ENCODE results near the gene FBRSL1. TPM values are rescaled to one million over a fixed set of nuclear protein-coding genes. Genes with fewer than 3 reads are reported as not detected.
A peak's percentile ranks its signal among the peaks of the same experiment; 100 is the strongest.

Gene FBRSL1
- total RNA-seq, 4 donors from 2014 or later, result 23.3 to 306 (median 49.7) TPM

GRCh38 chr12:132517740-132518100 lies 27.8 kb downstream of the FBRSL1 start:
- Histone ChIP-seq H3K4me3 (no peak overlapping the region), H3K27ac (no peak overlapping the region), H3K27me3 (no peaks in the 10 kb centered on the region), H3K4me1 (peaks cover 0 to 10% (median 9%) of the 10 kb centered on the region in 4 donors), H3K36me3 (no peaks in the 10 kb centered on the region), H3K9me3 (no peaks in the 10 kb centered on the region)
- WGBS, 2 donors (ENCODE audit: low coverage in 1 of 2), result 88 to 100% methylated on average over 1 to 10 of the region's 10 CpGs
- TF ChIP-seq, protein P1, sequence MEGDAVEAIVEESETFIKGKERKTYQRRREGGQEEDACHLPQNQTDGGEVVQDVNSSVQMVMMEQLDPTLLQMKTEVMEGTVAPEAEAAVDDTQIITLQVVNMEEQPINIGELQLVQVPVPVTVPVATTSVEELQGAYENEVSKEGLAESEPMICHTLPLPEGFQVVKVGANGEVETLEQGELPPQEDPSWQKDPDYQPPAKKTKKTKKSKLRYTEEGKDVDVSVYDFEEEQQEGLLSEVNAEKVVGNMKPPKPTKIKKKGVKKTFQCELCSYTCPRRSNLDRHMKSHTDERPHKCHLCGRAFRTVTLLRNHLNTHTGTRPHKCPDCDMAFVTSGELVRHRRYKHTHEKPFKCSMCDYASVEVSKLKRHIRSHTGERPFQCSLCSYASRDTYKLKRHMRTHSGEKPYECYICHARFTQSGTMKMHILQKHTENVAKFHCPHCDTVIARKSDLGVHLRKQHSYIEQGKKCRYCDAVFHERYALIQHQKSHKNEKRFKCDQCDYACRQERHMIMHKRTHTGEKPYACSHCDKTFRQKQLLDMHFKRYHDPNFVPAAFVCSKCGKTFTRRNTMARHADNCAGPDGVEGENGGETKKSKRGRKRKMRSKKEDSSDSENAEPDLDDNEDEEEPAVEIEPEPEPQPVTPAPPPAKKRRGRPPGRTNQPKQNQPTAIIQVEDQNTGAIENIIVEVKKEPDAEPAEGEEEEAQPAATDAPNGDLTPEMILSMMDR (IDR thresholded peaks at IDR 0.05), result no peak
- TF ChIP-seq EP300 (IDR thresholded peaks at IDR 0.05; ENCODE audit: low read depth), result no peak
- no peak for TF ChIP-seq POLR2AphosphoS5 (IDR thresholded peaks at IDR 0.05)
- TF ChIP-seq POLR2A (IDR thresholded peaks at IDR 0.05), result no peak
- intact Hi-C loops (cut with DNase I; ENCODE audit: low total_unique reads) (no loop called here), in situ Hi-C loops (cut with MboI; ENCODE audit: low pct_ligation_motif_present in 1 of 4, low pct_unique_long_range_greater_than_20kb in 1 of 4, low sequenced_read_pairs in 3 of 4) (loop anchor here in 2 of 4 donors (25.0 kb wide), 1 partner anchor 105 kb away; no protein-coding TSS in a partner anchor)
- DNase-seq, result no peak

- no peak overlapping the region for H3K27ac ChIP-seq
These were observed 28.5 kb downstream of the FBRSL1 start for GRCh38 chr12:132518354-132518992.

GRCh38 chr12:132520421-132521199 lies 30.7 kb downstream of the FBRSL1 start:
- no peak overlapping the region for H3K4me3 ChIP-seq
- in situ Hi-C loops (cut with MboI; ENCODE audit: low pct_ligation_motif_present in 1 of 4, low pct_unique_long_range_greater_than_20kb in 1 of 4, low sequenced_read_pairs in 3 of 4) (loop anchor here in 2 of 4 donors (25.0 kb wide), 1 partner anchor 108 kb away; no protein-coding TSS in a partner anchor), intact Hi-C loops (cut with DNase I; ENCODE audit: low total_unique reads) (loop anchor here (10.0 kb wide), 1 partner anchor 106 kb away; no protein-coding TSS in a partner anchor)
- peaks cover 0 to 10% (median 9%) of the 10 kb centered on the region in 4 donors for H3K4me1 ChIP-seq
- H3K27me3 ChIP-seq, result no peaks in the 10 kb centered on the region
- no peak for TF ChIP-seq EP300 (IDR thresholded peaks at IDR 0.05; ENCODE audit: low read depth)
- TF ChIP-seq POLR2A (IDR thresholded peaks at IDR 0.05), result no peak
- no peak for TF ChIP-seq POLR2AphosphoS5 (IDR thresholded peaks at IDR 0.05)
- TF ChIP-seq, protein P1 (IDR thresholded peaks at IDR 0.05), result no peak
- peak; percentile 25 for DNase-seq
- 59% methylated on average over 15 of the region's 17 CpGs; no CpG with 5 or more reads in 1 of the 2 donors for WGBS, 2 donors (ENCODE audit: low coverage in 1 of 2)
- H3K36me3 ChIP-seq, result no peaks in the 10 kb centered on the region
- no peaks in the 10 kb centered on the region for H3K9me3 ChIP-seq
- H3K27ac ChIP-seq, result no peak overlapping the region

More at GRCh38 chr12:132518354-132518992, 28.5 kb downstream of the FBRSL1 start:
- no peaks in the 10 kb centered on the region for H3K27me3 ChIP-seq
- intact Hi-C loops (cut with DNase I; ENCODE audit: low total_unique reads) (no loop called here), in situ Hi-C loops (cut with MboI; ENCODE audit: low pct_ligation_motif_present in 1 of 4, low pct_unique_long_range_greater_than_20kb in 1 of 4, low sequenced_read_pairs in 3 of 4) (loop anchor here in 2 of 4 donors (25.0 kb wide), 1 partner anchor 106 kb away; no protein-coding TSS in a partner anchor)
- no peak overlapping the region for H3K4me3 ChIP-seq
- TF ChIP-seq, protein P1 (IDR thresholded peaks at IDR 0.05), result no peak
- TF ChIP-seq POLR2A (IDR thresholded peaks at IDR 0.05) (no peak), EP300 (IDR thresholded peaks at IDR 0.05; ENCODE audit: low read depth) (no peak)
- no peak for DNase-seq
- WGBS, 2 donors (ENCODE audit: low coverage in 1 of 2), result 89 to 98% methylated on average over 7 of the region's 7 CpGs
- no peaks in the 10 kb centered on the region for H3K9me3 ChIP-seq
- H3K36me3 ChIP-seq, result no peaks in the 10 kb centered on the region
- H3K4me1 ChIP-seq, result peaks cover 0 to 10% (median 9%) of the 10 kb centered on the region in 4 donors

GRCh38 chr12:132521200-132521580 lies 31.2 kb downstream of the FBRSL1 start:
- intact Hi-C loops (cut with DNase I; ENCODE audit: low total_unique reads) (loop anchor here (10.0 kb wide), 1 partner anchor 106 kb away; no protein-coding TSS in a partner anchor), in situ Hi-C loops (cut with MboI; ENCODE audit: low pct_ligation_motif_present in 1 of 4, low pct_unique_long_range_greater_than_20kb in 1 of 4, low sequenced_read_pairs in 3 of 4) (loop anchor here in 2 of 4 donors (25.0 kb wide), 1 partner anchor 109 kb away; no protein-coding TSS in a partner anchor)
- Histone ChIP-seq H3K9me3 (no peaks in the 10 kb centered on the region), H3K4me1 (peaks cover 0 to 10% (median 9%) of the 10 kb centered on the region in 4 donors), H3K27me3 (no peaks in the 10 kb centered on the region), H3K27ac (no peak overlapping the region), H3K4me3 (no peak overlapping the region), H3K36me3 (no peaks in the 10 kb centered on the region)
- WGBS, 2 donors (ENCODE audit: low coverage in 1 of 2), result 92 to 100% methylated on average over 3 to 15 of the region's 15 CpGs
- no peak for DNase-seq
- TF ChIP-seq POLR2A (IDR thresholded peaks at IDR 0.05) (no peak), POLR2AphosphoS5 (IDR thresholded peaks at IDR 0.05) (no peak), EP300 (IDR thresholded peaks at IDR 0.05; ENCODE audit: low read depth) (no peak)
- TF ChIP-seq, protein P1 (IDR thresholded peaks at IDR 0.05), result no peak

Data from transverse colon (tissue), 4 donors.